HG03342 (cell line): ENCODE data around the gene ELL.

Source experiments
- ATAC-seq: cut with Tn5 transposase; IDR thresholded peaks from one replicate; pipeline ENCODE4 v1.9.1; 2021; ENCODE audit warnings: mild to moderate bottlenecking, moderate library complexity; ENCODE audit not compliant: unreplicated experiment

The ELL gene

DNA sequence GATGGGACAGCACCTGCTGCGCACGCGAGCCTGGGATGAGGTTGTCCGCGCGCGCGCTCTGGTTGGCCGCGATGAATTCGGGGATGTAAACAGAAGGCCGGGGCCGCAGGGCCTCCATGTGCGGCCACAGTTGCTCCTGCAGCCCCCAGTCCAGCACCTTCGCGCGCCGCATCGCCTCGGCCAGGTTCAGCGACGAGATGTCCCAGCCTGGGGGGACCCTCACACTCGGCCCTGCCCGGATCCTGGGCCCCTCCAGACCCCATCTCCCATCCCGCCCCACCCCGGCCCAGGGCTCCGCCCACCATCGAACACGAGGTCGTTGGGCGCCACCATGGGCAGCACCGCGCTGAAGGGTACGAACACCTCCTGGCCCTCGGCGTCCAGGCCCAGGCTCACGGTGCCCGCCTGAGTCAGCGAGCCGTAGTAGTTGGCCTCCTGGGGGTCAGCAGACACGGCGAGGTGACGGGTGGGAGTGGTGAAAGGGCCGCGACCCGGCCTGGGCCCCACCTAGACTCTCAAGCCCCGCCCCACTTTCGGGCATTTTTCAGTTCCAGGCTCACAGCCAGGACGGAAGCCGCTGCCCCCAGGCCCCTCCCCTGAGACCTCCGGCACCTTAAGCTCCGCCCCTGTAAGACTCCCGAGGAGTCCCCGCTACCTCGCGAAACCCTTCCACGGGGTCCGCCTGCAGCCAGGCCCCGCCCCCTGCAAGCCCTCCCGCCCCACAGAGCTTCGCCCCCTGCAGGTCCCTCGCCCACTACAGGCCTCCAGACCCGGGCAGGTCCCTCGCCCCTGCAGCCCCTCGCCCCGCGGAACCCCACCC, 85.0 kb downstream of the ELL start:
- no peak for ATAC-seq

DNA sequence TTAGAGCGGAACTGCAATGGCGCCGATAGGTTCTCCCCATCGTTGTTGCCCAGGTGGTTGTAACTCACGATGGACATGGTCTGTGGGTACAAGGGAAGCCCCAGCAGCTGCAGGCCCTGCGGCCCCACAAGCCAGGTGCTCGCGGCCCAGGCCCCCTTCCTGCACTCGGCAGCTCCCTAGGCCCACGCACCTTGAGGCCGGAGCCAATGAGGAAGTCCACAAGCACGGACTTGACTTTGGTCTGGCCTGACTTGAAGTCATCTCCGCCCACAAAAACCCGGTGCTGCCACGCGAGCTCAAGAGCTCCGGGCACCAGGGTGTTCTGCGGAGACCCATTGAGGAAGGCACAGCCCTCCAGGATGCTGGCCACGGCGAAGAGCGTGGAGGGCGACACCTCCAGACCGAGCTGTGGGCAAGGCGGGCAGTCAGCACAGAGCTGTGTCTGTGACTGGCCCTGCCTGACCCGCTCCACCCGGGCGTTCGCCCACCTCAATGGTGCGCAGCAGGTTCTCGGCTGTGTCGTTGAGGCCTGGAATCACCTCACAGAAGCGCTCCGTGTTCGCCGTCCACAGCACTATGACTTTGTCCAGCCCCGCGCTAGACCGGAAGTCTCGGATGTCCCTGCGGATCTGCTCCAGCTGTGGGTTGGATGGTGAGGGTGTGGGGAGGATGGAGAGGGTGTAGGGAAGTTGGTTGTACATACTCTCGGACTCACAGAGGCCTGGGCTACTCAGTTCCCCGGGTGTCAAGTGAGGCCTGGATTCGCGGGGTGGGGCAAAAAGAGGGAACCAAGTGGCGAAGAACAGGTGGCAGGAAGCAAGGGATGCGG, 85.8 kb downstream of the ELL start:
- no peak for ATAC-seq

DNA sequence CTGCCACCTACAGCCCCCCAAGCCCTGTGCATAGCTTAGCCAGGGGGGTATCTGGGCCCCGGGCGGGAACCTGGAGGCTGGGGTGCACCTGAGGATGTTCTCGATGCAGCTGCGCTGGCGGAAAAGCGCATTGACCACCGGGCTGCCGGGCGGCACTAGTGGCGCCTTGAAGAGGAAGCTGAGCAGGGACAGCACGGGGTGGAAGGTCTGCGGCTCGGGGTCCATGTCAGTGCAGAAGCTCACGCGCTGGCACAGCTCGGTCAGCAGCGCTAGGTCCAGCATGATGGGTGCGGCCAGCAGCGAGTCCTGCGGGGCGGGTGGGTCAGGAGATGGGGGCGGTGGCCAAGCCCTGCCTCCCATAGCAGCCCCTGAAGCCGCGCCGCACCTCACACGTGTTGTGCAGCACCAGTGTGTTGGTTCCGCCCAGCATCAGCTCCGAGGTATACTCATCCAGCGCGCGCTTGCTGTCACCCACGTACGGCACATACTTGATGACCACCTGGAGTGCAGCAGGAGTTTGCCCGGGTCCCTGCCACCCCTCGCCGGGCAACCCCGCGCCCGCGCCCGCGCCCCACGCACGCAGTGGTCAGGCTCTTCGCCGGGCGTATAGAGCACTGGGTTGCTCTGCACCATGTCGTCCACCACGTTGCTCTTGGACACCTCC, 86.6 kb downstream of the ELL start:
- ATAC-seq, result no peak

DNA sequence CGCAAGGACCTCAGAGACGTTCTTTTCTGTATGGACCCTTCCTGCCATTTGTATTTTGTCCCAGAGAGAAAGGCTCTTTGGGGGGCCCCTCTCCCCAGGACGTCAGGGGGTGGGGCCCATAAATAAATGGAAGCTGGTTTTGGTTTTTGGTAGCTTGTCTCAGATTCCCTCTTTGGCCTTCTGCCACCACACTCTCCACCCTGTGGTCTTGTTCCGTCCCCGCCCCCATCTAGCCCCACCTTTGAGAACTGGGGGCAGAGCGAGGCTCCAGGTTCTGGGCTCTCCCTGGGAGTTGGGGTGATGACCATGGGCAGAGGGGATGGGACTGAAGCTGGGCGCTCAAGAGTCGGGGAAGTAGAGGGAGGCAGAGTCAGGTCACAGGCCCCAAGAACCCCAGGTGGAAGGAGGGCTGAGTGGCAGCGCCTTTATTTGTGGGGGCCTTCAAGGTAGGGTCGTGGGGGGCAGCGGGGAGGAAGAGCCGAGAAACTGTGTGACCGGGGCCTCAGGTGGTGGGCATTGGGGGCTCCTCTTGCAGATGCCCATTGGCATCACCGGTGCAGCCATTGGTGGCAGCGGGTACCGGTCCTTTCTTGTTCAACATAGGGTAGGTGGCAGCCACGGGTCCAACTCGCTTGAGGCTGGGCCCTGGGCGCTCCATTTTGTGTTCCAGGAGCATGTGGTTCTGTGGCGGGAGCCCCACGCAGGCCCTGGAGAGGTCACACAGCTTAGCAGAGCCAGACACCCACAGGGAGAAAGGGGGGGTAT, 87.3 kb downstream of the ELL start:
- ATAC-seq, result no peak

DNA sequence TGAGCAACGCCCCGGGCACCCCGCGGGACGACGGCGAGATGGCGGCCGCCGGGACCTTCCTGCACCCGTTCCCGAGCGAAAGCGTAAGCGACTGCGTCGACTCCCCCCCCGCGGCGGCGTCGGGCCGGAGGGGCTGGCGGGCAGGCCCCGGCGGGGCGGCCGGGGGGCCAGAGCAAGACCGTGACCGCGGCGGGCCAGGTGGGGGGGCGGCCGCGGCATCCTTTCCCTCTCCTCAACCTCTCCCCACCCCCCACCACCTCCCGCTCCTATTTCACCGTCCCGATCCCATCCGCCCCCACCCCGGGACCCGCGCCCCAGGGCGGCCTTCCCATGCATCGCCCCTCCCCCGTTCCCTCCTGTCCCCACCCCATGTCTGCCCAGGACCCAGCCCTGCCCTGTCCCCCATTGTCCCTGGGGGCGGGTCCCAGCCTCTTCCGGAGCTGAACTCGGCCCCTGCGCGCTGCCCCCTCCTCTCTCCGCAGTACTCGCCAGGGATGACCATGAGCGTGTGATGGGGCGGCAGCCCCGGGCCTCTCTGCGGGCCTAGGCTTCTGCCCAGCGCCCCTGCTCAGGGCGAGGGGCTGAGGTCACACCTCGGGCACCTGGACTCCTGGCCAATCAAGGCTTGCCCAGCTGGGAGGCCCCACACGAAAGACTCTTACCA, 88.0 kb downstream of the ELL start:
- ATAC-seq, result no peak

DNA sequence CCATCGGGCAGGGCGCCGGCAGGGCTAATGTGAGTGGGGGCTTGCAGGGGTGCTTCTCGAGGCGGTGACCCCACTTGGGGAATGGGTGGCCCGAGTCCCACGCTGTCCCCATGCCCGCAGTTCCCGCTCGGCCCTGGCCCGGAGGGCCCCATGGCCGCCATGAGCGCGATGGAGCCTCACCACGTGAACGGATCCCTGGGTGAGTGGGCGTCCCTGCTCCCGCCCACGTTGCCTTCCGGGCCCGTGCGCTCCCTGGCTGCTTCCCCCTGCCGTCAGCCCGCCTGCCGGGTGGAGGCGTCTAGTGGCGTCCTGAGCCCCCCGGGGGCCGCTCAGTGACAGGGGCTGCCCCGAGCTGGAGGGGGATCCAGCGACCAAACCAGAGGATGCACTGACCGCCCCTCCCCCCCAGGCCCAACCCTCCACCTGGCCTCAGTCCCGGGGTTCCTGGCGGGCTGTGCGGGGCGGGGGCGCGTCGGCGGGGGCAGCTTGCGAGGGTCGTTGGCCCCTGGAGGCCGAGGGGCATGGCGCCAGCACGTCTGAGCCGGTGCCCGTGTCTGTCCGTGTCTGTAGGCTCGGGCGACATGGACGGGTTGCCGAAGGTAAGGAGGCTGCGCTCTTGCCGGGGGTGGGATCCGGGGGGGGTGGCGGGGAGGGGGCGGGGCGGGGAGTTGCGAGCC, 88.7 kb downstream of the ELL start:
- ATAC-seq, result no peak

DNA sequence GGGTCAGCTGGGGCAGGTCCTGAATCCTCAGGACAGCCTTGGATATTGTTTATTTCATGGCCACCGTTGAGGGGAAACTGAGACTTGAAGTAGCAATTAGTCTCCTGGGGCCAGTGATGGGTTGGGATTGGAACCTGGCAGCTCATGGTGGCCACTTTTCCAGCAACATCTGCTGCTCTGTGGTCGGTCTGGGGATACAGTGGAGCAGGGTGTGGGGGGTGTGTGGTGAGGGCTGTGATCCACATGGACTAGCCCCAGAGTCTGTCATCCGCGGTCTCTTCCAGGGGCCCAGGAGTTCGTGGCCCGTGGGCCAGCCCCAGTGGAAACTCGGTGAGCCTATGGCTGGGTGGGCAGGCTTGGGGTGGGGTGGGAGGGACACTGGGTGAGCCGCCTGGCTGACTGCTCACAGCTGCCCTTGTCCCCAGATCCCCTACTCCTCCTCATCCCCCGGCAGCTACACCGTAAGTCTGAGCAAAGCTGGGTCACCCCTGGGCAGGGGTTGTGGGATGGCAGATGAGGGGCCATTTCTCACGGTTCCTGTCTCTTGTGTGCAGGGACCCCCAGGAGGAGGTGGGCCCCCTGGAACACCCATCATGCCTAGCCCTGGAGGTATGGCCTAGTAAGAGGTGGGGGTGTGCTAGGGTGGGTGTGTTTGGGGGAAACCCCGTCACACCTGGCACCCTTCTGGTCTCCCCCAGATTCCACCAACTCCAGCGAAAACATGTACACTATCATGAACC, 89.4 kb downstream of the ELL start:
- no peak for ATAC-seq

DNA sequence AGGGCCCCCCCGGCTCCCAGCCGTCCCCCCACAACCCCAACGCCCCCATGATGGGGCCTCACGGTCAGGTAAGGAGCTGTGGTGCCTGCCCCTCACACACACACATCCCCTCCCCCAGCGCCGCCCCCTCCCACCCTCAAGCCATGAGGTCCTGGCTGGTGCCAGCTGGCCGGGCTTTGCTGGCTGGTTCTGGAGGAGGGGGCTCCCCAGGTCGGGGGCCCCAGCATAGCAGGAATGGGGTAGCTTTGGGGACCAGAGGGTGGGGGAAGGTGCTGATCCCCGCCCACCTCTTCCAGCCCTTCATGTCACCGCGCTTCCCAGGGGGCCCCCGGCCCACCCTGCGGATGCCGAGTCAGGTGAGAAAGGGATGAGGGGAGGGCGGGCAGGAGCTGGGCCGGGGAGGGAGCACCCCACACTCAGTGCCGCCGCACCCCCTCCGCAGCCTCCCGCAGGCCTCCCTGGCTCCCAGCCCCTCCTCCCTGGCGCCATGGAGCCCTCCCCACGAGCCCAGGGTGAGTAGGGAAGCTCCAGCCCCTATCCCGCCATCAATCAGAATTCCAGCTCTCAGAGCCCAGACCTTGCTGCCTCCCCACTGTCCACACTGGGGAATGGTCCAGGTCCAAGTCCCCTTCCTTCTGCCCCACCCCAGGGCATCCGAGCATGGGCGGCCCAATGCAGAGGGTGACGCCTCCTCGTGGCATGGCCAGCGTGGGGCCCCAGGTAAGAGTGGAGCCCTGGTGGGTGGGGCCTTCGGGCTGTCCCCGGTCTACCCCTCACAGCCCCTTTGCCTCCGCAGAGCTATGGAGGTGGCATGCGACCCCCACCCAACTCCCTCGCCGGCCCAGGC, 90.3 kb downstream of the ELL start:
- no peak for ATAC-seq

DNA sequence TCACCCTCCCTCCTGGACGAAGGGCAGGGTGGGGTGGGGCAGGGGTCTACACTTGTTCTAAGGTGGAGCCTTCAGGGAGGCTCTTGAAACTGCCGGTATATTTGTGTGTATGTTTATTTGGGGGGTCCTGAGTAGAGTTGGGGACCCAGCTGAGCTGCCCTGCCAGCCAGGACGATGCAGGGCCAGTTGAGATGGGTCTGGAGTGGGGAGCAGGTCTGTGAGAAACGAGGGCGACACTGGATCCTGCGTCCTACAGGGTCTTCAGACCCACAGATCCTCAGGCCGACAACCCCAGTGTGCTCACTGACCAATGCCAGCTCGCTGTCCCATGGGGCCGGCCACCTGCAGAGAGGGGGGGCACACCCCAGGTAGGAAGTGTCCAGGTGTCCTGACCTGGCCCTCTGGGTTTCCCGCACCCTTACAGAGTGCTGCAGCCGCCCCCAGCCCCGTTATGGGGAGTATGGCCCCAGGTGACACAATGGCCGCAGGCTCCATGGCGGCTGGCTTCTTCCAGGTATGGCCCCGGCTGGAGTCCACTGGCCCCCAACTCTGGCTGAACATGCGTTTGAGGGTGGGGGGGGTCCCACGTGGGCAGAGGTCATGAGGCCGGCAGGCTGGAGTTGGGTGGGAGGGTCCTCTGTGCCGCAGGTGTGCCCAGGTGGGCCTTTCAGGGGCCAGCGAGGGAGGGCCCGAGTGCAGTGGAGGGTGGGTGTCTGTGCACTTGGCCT, 91.3 kb downstream of the ELL start:
- no peak for ATAC-seq

DNA sequence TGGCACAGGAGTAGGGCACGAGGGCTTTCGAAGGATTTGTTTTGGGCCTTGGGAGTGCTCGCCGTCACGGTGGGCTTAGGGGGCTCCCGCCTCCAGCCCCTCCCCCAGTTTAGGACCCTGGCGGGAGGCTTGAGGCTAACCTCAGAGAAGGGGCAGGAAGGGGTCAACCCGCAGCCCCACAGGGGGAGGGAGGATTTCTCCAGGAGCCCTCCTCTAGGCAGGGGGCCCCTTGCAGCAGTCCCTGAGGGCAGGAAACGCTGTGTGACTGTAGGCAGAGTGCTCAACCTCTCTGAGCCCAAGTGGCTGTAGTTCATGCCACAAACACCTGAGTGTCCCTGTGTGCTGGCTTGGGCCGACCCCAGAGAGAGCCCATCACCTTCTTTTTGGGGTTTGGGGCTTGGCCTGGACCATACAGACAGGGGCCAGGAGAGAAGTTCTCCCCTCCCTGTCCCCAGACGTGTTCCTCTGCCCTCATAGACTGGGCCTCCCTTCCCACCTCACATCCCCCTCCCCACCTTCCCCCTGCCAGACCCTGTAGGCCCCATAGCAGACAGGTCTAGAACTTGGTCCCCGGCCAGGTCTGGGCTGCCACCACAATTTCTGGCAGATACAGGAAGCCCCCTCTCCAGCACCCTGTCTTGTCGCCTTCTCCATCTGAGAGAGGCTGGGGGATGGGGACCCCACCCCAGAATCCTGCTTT, 92.0 kb downstream of the ELL start:
- no peak for ATAC-seq

DNA sequence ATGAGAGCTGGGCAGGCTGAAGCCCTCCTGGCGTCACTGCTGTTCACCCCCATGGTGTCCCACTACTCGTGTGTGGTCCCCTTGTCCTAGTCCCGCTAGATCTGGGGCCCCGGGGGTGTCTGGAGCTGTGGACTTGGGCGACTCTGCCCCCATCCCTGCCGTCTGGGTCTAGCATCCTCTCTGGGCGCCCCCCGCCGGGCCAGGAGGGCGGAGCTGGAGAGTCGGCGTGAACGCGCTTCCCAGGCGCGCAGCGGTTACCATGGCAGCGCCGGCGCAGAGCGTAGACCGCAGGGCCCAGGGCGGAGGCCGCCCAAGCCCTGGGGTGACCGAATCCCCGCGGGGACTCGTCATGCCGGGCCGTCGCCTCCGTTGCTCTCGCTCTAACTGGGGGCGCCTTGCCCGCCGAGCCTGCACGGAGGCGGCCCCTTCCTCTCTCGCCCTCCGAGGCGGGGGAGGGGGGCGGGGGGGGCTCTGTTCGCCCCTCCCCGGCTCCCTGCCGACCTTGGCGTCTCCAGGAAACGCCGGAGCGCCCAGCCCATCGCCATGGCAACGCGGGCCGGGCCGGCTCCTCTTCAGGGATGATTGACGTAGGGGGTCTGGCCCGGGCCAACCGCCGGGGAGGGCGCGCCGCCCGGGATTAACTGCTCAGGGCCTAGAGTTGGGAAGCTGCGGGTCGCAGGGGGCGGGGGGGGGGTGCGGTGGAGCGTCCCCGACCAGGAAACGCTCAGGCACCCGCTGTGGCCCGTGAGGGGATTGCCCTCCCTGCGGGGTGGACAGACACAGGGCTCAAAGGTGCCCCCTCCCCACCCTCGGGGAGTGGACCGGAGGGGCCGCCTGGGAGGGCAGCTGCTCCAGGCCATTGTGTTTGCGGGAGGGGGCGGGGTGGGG, 92.8 kb downstream of the ELL start:
- ATAC-seq, result peak; percentile 54

DNA sequence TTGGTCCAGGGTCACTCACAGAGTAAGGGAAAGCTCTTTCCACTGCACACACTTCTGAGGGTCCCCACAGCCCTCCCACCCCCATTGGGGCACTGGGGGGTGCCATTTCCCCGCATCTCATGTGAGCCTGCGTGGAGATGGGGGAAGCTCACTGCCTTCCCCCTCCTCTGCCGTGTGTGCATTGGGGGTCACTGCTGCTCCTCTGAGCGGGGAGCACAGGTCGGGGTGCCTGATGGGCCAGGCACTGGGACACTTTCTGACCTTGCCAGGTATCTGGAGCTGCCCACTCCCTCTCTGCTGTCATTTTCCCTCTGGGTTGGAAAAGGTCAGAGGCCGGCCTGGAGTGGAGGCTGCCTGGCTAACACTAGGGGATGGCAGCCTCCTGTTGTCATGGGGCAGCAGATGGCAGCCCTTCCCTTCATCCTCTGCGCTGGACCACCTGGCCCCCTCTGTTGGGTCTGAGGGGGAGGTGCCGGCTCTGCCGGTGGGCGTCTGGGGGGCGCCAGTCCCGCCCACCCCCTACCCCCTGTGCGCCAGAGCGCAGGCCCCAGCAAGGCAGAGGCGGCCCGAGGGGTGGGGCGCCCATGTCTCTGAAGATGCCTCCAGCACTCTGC, 93.6 kb downstream of the ELL start:
- ATAC-seq, result no peak

DNA sequence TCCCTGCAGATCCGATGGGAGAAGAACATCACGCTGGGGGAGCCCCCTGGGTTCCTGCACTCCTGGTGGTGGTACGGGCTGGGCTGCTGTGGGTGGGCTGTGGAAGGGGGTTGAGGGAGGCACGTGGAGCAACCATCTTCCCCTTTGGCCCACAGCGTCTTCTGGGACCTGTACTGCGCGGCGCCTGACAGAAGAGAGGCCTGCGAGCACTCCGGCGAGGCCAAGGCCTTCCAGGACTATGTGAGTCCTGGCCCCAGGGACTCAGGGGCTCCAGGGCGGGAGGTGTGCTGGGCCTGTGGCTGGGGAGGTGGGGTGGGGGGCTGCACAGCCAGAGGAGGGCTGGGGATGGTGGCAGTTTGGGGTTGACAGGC, 94.1 kb downstream of the ELL start:
- no peak for ATAC-seq

DNA sequence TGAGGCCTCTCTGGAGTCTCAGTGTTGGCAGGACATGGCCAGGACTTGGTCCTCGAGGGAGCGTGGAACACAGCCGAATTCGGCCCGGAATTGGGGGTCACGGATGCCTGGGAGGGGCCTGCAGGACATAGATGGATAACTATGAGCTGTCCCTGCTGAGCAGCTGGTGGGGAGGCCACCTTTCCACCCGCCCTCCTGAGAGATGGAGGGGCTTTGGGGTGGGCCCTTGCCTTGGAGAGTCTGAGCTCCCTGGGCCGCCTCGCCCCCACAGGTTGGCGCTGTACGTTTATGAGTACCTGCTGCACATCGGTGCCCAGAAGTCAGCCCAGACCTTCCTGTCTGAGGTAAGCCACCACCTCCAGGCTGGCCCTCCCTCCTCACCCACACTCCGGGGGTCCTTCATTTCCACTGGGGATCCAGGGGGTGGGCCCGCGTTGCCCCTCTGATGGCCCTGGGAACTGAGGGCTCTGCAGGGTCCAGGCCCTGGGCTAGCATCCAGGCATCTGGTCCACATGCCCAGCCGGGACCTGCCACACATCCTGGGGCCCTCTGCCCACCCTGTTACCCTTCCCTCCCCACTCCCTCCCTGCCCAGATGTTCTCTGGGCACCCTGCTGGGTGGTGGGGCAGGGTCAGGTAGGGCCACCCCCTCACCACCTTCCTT, 94.7 kb downstream of the ELL start:
- no peak for ATAC-seq

DNA sequence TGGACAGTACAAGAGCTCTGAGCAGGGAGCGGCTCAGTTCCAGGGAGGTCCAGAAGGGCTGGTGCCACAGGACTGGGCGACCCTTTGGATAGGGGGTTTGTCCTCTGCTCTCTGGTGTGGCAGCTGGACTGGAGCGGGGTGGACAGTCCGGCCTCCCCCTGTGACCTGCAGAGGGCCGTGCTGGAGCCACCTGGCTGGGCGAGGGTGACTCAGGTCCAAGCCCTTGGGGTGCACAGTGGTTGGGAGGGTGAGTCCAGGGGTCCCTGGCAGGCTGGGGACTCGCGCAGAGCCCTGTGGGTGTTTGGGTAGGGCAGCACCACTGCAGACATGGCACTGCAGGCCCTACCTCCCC, 95.5 kb downstream of the ELL start:
- no peak for ATAC-seq
